Ureter (tissue), 1 donor: Measurements from ENCODE around the gene LCOR. TPM values are rescaled to one million over a fixed set of nuclear protein-coding genes. Genes with fewer than 3 reads are reported as not detected.

ENCODE experiments used
- DNase-seq: peaks from one replicate; pipeline ENCODE4 v3.0.0-alpha.2; 2020; ENCODE audit warnings: low spot score
- total RNA-seq: library from RNA; stranded (reverse); gene quantifications from one replicate; pipeline ENCODE4 v1.2.4, GENCODE V29; 2023
- donor health status: DM: yes; HTN: yes; CAD: no.

LCOR gene
- total RNA-seq, 1 donor from 2014 or later: 88.7 TPM

- DNase-seq: no peak
Measured at GRCh38 chr10:97011397-97011796, 179.3 kb downstream of the LCOR start.

- no peak for DNase-seq
Measured at GRCh38 chr10:97012470-97012869, 180.4 kb downstream of the LCOR start.

GRCh38 chr10:97013568-97013967 is 181.5 kb downstream of the LCOR start:
- no peak for DNase-seq

GRCh38 chr10:97013983-97014382 is 181.9 kb downstream of the LCOR start:
- DNase-seq: no peak

- DNase-seq: no peak
Measured at GRCh38 chr10:97015240-97015639, 183.1 kb downstream of the LCOR start.

- no peak for DNase-seq
Measured at GRCh38 chr10:97016728-97017473, 184.8 kb downstream of the LCOR start.

- no peak for DNase-seq
Measured at GRCh38 chr10:97017474-97017903, 185.4 kb downstream of the LCOR start.

GRCh38 chr10:97018251-97019212 is 186.4 kb downstream of the LCOR start:
- DNase-seq: no peak

- no peak for DNase-seq
Measured at GRCh38 chr10:97019213-97019844, 187.2 kb downstream of the LCOR start.

GRCh38 chr10:97020452-97021400 is 188.6 kb downstream of the LCOR start:
- no peak for DNase-seq

- no peak for DNase-seq
Measured at GRCh38 chr10:97022616-97023015, 190.5 kb downstream of the LCOR start.

GRCh38 chr10:97023401-97024167 is 191.5 kb downstream of the LCOR start:
- no peak for DNase-seq

GRCh38 chr10:97024168-97025073 is 192.3 kb downstream of the LCOR start:
- no peak for DNase-seq

- no peak for DNase-seq
Measured at GRCh38 chr10:97025613-97026242, 193.6 kb downstream of the LCOR start.

- DNase-seq: no peak
Measured at GRCh38 chr10:97028126-97028831, 196.2 kb downstream of the LCOR start.

GRCh38 chr10:97028832-97029178 is 196.7 kb downstream of the LCOR start:
- no peak for DNase-seq

GRCh38 chr10:97029271-97029670 is 197.2 kb downstream of the LCOR start:
- DNase-seq: no peak

GRCh38 chr10:97030894-97031293 is 198.8 kb downstream of the LCOR start:
- DNase-seq: no peak
